Measurements from ENCODE around the gene PFN1. TPM values are rescaled to one million over a fixed set of nuclear protein-coding genes. Genes with fewer than 3 reads are reported as not detected.

Gene PFN1
- total and polyA plus RNA-seq, 9 of the 15 experiments (the other 6 are each of a cell fraction or from before 2014, with no cell fraction given) = 60.5 to 1,479 (median 456) TPM

GRCh38 chr17:4986951-4987766 is 38.8 kb upstream of the PFN1 start, which contains the start of gene CAMTA2 (continued):
- TF ChIP-seq, protein P1, sequence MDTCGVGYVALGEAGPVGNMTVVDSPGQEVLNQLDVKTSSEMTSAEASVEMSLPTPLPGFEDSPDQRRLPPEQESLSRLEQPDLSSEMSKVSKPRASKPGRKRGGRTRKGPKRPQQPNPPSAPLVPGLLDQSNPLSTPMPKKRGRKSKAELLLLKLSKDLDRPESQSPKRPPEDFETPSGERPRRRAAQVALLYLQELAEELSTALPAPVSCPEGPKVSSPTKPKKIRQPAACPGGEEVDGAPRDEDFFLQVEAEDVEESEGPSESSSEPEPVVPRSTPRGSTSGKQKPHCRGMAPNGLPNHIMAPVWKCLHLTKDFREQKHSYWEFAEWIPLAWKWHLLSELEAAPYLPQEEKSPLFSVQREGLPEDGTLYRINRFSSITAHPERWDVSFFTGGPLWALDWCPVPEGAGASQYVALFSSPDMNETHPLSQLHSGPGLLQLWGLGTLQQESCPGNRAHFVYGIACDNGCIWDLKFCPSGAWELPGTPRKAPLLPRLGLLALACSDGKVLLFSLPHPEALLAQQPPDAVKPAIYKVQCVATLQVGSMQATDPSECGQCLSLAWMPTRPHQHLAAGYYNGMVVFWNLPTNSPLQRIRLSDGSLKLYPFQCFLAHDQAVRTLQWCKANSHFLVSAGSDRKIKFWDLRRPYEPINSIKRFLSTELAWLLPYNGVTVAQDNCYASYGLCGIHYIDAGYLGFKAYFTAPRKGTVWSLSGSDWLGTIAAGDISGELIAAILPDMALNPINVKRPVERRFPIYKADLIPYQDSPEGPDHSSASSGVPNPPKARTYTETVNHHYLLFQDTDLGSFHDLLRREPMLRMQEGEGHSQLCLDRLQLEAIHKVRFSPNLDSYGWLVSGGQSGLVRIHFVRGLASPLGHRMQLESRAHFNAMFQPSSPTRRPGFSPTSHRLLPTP (IDR thresholded peaks at IDR 0.05; ENCODE audit: borderline replicate concordance, extremely low read depth, insufficient read length) = no peak
- TF ChIP-seq MCM3 (IDR thresholded peaks at IDR 0.05) = no peak
- TF ChIP-seq THAP12 (CRISPR knock-in tag; IDR thresholded peaks at IDR 0.05) = peak; percentile 98
- TF ChIP-seq POLR2A (conservative IDR thresholded peaks at IDR 0.05) = peak; percentile 74
- TF ChIP-seq ZC3H4 (CRISPR knock-in tag; IDR thresholded peaks at IDR 0.05; ENCODE audit: borderline replicate concordance) = no peak
- peak; percentile 47; the same call in 1 of the 2 replicates for TF ChIP-seq NCOR1 (IDR thresholded peaks at IDR 0.05)
- no peak for TF ChIP-seq ZZZ3 (IDR thresholded peaks at IDR 0.05)
- TF ChIP-seq, protein P2, sequence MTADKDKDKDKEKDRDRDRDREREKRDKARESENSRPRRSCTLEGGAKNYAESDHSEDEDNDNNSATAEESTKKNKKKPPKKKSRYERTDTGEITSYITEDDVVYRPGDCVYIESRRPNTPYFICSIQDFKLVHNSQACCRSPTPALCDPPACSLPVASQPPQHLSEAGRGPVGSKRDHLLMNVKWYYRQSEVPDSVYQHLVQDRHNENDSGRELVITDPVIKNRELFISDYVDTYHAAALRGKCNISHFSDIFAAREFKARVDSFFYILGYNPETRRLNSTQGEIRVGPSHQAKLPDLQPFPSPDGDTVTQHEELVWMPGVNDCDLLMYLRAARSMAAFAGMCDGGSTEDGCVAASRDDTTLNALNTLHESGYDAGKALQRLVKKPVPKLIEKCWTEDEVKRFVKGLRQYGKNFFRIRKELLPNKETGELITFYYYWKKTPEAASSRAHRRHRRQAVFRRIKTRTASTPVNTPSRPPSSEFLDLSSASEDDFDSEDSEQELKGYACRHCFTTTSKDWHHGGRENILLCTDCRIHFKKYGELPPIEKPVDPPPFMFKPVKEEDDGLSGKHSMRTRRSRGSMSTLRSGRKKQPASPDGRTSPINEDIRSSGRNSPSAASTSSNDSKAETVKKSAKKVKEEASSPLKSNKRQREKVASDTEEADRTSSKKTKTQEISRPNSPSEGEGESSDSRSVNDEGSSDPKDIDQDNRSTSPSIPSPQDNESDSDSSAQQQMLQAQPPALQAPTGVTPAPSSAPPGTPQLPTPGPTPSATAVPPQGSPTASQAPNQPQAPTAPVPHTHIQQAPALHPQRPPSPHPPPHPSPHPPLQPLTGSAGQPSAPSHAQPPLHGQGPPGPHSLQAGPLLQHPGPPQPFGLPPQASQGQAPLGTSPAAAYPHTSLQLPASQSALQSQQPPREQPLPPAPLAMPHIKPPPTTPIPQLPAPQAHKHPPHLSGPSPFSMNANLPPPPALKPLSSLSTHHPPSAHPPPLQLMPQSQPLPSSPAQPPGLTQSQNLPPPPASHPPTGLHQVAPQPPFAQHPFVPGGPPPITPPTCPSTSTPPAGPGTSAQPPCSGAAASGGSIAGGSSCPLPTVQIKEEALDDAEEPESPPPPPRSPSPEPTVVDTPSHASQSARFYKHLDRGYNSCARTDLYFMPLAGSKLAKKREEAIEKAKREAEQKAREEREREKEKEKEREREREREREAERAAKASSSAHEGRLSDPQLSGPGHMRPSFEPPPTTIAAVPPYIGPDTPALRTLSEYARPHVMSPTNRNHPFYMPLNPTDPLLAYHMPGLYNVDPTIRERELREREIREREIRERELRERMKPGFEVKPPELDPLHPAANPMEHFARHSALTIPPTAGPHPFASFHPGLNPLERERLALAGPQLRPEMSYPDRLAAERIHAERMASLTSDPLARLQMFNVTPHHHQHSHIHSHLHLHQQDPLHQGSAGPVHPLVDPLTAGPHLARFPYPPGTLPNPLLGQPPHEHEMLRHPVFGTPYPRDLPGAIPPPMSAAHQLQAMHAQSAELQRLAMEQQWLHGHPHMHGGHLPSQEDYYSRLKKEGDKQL (CRISPR knock-in tag; IDR thresholded peaks at IDR 0.05; ENCODE audit: borderline replicate concordance) = 0 out of 2 replicates have a peak, but pooled peaks have one; percentile 26
- TF ChIP-seq RAD21 (CRISPR knock-in tag; conservative IDR thresholded peaks at IDR 0.05 in 1 of 2, IDR thresholded peaks at IDR 0.05 in 1 of 2) = peak; percentile 19 to 49; a peak in 3 of 4 replicates
- peak; percentile 49; the same call in 1 of the 2 replicates for TF ChIP-seq RNF2 (IDR thresholded peaks at IDR 0.05)
- TF ChIP-seq ZNF282 (CRISPR knock-in tag; IDR thresholded peaks at IDR 0.05) = no peak
- TF ChIP-seq MEF2A (IDR thresholded peaks at IDR 0.05; ENCODE audit: control insufficient read depth, low read depth, low read length) = no peak
- no peak for TF ChIP-seq ADNP (tag; IDR thresholded peaks at IDR 0.05)
- 0 out of 4 replicates have a peak, but pooled peaks have one; percentile 38 to 77 for TF ChIP-seq TEAD1 (CRISPR knock-in tag; IDR thresholded peaks at IDR 0.05)
- no peak for TF ChIP-seq ZNF444 (CRISPR knock-in tag; IDR thresholded peaks at IDR 0.05)
- TF ChIP-seq NFIC (IDR thresholded peaks at IDR 0.05) = peak; percentile 46; the same call in 1 of the 2 replicates
- TF ChIP-seq ZSCAN29 (IDR thresholded peaks at IDR 0.05) = peak; percentile 30; the same call in 1 of the 2 replicates
